CD4-positive, alpha-beta T cell treated with Interleukin-21 for 1 hour (primary cell): ENCODE data around the gene LITAFD.
"Not testable (repeated sequence)": the region's sequence is repeated elsewhere in the genome, so short reads cannot be mapped to it uniquely, and the experiment has no call there.

ENCODE experiments used
- DNase-seq: peaks from one replicate; pipeline ENCODE4 v3.0.0-alpha.2; 2020

Gene LITAFD

DNA sequence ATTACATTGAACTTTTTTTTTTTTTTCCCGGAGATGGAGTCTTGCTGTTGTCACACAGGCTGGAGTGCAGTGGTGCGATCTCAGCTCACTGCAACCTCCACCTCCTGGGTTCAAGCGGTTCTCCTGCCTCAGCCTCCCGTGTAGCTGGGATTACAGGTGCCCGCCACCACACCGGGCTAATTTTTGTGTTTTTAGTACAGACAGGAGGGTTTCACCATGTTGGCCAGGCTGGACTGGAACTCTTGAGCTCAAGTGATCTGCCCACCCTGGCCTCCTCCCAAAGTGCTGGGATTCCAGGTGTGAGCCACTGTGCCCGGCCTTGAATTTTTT, 8.3 kb upstream of the LITAFD start:
- not testable (repeated sequence) for DNase-seq

DNA sequence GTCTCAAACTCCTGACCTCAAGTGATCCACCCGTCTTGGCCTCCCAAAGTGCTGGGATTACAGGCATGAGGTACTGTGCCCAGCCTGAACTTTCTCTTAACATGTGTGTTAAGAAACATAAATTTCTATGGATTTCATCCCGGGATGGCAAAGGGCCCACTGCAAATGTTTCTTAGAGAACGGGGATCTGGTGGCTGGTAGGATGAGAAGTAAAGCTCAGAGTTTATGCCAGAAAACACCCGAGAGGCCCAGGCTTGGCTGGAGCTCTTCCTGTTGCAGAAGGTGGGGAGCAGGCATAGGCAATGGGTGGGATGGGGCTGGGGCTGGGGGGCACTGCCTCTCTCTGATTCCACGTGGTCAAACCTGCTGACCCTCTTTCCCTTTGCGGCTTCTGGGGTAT, 7.8 kb upstream of the LITAFD start:
- DNase-seq: no peak

DNA sequence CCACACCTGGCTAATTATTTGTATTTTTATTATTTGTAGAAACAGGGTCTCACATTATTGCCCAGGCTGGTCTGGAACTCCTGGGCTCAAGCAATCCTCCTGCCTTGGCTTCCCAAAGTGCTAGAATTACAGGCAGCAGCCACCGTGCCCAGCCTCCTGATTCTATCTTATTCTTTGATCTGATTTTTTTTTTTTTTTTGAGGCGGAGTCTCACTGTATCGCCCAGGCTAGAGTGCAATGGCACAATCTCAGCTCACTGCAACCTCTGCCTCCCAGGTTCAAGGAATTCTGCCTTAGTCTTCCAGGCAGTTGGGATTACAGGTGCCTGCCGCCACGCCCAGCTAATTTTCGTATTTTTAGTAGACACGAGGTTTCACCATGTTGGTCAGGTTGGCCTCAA, 6.8 kb upstream of the LITAFD start:
- not testable (repeated sequence) for DNase-seq

DNA sequence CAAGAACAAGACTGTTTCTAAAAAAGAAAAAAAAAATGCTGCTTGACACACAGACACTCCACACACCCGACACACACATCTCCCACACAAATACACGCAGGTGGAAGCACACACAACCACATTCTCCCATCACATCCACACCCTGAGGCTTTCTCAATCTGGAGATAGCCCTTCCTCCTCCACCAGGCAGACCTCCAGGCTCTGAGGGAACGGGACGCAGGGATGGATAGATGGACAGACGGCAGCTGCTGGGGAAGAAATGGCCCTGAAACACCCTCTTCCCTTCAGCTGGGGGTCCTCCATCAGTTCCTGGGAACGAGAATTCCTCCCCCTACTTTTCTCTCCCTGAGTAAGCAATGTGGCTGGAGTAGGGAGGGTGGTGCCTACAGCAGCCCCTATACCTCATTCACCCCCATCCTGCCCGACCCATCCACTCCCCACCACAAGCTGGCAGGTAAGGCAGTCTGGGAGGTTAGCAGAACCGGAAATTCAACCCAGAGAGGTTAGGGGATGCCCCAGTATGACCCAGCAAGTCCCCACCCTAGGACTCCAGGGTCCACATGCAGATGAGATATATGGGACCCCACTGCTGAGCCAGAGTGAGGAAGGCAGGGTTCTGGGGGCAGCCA, 4.1 kb upstream of the LITAFD start:
- DNase-seq: no peak

DNA sequence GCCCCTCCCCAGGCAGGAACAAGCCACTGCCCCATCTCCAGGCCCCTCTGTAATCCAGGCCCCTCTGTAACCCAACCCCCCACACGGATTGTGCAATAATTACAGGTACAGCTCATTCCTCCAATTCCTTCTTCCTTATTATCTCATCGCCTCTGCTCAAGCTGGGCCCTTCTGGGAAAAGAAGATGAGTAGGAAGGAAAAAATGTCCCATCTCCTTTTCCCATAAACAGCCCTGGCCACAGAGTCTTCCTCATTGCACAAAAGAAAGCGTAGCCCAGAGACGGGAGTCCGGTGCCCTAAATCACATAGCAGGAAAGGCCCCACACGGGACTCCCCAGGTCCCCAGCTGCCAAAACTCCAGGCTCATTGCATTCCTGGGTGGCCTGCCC, 3.6 kb upstream of the LITAFD start:
- no peak for DNase-seq

DNA sequence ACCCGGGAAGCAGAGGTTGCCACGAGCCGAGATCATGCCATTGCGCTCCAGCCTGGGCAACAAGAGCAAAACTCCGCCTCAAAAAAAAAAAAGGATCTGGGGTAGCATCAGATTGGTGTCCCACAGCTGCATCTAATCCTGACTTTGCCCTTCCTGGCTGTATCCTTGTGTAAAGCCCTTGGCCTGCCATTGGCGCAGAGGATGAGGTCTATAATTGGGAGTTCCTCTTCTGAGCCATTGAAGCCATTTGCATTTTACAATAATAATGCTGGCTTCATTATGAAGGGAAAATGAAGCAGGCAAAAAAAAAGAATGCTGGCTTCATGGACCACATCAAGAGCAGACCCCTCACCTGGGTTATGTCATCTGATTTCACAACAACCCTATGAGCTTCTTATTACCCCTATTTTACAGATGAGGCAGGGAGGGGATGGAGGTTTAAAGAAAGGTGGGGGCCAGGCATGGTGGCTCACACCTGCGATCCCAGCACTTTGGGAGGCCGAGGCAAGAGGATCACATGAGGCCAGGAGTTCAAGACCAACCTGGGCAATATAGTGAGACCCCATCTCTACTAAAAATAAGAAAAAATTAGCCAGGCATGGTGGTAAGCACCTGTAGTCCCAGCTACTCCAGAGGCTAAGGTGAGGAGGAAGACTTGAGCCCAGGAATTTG, 1.2 kb upstream of the LITAFD start:
- DNase-seq: no peak

GRCh38 chr16:8882725-8883377, 700 bp downstream of the LITAFD start:
- no peak for DNase-seq

- no peak for DNase-seq
Measured at GRCh38 chr16:8885674-8886592, 3.8 kb downstream of the LITAFD start.

DNA sequence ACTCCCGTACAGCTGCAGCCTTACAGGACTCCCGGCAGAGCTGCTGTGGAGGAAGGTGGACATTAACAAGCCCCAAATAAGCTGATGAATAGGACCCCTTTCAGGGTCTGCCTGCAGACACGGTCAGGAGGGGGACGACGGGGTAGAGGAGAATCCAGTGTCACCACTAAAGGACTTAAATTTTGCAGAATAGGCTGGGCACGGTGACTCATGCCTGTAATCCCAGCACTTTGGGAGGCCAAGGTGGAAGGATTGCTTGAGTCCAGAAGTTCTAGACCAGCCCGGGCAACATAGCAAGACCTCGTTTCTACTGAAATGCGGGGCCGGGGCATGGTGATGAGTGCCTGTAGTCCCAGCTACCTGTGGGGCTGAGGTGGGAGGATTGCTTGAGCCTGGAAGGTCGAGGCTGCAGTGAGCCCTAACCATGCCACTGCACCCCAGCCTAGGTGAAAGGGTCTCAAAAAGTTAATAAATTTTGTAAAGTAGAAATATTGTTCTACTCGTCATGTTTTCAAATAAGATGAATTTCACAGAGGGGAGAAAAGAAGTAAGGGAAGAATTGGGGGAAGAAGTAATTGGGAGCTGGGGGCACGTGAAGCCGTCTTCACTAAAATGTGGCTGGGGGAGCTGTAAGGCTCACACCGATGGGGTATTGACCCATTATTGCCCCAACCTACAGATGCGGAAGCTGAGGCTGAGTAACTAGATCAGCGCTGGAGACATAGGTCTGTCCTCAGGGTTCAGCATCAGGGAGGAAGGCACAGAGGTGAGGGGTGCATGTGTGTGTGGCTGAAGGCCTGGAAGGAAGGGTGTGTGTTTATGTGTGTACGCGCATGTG, 4.7 kb downstream of the LITAFD start:
- no peak for DNase-seq

DNA sequence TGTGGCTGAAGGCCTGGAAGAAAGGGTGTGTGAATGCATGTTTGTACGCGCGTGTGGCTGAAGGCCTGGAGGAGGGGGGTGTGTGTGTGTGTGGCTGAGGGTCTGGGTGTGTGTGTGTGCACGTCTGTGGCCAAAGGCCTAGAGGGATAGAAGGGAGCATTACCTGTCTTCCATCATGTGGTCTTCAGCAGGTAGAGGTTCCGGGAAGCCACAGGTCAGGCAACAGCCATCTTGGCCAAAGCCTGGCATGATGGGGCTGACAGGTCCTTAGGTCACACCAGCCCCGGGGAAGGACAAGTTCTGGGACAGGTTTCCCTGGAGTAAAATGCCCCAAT, 5.2 kb downstream of the LITAFD start:
- no peak for DNase-seq

GRCh38 chr16:8887952-8888560, 5.9 kb downstream of the LITAFD start:
- DNase-seq: no peak

DNA sequence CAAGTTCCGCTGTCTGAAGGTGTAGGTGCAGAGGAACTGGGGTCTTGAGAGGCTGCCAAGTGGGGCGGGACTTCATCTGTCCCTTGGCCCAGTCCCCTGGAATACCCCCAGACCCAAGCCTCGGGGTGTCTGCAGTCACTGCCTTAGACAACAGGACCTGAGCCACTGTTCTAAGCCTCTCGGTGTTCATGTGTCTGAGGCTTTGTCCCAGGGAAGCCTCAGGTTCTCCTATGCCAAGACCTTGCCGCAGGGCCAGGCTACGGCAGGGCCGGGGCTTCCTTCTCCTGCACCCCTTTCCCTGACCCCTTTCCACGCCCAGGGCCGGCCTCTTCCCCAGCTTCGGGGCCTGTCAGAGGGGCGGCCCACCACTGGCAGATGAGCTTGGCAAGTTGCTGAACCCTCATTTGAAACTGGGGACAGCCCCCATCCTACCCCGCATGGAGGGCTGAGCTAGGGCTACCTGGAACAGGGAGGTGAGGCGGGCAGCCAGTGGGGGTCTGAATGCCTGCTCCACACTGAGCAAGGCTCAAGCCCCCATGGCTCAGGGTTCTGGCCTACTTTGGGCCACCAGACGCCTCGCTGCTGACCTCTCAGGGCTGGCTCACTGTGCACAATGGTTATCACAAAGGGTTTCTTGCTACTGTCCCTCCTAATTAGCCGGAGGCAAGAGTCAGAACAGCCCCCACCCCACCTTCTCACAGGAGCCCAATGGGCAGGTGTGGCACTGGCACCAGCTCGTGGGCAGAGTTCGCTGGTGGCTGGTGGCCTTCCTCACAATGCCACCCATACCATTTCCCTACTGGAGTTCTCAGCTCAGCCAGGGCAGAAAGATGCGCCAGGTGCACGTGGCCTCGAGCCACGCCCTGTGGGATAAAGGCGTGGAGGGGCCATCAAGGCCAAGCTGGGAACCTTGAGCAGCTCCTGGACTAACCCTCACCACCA, 7.1 kb downstream of the LITAFD start:
- DNase-seq: no peak

- DNase-seq: no peak
Measured at GRCh38 chr16:8889893-8890548, 7.9 kb downstream of the LITAFD start.

DNA sequence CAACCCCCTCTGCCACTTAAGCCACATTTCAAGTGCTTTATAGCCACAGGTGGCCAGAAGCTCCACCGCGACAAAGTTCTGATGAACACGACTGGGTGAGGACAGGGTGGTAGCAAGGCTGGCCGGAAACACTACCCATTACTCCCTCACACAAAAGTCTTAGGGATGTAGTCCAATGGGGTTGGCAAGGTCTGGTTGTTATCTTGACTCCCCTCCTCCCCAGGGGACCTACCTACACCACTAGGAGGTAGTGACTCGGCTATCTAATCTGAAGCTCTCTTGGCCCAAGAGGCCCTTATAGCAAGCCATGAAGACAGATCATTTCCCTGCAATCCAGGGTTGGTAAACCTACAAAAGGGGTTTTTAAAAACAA, 8.4 kb downstream of the LITAFD start:
- DNase-seq: no peak

DNA sequence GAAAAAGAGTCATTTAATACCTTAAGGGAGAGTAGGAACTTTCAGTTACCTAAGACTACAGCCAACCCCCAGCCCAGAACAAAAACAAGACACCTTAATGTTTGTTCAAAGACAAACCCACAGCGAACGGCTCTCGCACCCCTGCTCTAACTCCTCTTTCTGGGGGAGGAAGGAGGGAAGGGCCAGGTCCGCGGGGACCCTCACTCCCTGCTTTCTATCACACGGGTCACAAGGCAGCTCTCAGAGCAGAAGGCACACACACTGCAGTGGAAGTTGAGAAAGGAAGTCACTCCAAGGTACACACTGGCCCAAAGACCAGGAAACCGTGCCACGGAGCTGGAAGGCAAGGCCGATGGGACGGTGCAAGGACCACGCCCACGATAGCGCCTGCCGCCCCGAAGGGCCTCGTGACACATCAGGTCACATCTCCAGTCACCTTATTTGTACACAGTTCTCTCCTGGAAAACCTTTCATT, 10.0 kb downstream of the LITAFD start:
- DNase-seq: no peak

DNA sequence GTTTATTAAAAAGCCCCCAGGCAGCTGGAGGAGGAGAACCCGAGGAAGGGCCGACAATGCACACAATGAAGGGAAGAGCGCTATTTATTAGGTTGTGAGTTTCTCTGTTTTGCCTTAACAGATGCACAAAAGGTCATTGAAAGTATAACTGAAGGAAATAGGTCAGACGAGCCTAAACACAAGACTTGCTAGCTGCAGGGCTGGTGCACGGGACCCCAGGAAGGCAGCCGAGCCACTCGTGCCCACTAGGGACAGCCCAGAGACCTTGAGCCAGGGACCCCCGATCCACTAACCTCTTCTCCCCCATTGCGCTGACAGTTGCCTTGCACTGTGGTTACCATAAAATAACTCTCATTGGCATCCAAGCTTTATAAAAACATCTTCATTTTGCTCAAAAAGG, 11.3 kb downstream of the LITAFD start:
- no peak for DNase-seq

DNA sequence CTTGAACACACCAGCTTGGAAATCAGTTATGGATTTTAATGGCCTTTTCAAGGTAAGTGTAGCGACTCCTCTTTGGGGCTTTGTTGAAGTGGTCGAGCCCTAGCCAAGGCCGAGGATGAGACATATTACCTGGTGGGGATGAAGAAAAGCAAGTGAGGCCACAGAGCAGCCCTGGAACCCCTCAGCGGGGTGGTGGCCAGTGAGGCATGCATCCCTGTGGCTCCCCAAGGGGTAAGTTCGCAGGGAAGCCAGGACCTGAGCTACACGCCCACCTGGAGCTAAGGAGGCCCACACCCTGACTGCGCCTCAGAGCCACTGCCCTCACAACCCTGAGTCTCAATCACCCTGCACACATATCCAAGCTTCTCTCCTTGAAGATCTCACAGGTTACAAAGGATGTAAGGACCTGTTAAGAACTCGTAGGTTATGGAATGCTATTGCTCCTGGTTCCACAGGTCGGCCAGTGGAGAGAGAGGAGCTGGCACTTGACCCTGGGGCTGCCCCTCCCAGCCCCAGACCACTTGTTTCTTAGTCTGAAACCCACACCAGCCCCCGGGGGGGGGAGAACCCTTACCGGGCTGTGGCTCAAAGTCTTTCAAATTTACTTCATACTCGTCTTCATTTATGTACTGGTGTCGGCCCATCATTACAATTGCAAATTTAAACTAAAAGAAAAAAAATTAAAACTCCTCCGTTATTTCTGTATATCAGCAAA, 12.0 kb downstream of the LITAFD start:
- DNase-seq: no peak

DNA sequence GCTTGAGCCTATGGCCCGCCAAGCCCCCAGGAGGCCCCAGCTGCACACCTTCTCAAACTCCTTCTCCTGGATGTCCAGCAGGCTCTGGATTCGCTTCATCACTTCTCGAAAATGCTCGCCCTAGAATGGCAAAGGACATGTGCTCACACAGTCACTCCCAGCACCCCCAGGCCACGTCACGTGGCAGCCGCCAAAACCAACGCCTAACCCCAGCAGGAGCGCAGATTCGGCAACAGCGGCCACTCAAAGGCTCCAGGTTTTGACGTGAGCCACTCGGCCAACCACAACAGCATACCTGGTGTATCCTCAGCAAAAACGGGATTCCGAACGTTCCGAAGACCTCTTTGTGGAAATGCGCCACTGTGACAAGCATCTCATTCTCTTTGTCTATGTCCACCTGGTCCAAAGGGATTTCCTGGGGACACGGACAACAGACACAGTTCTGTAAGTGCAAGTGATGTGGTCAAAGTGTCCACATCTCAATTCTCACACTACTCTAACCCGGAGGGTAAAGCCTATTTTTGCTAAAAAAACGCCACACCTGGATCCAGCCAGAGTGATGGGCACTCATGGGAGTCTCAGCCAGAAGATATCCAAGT, 12.7 kb downstream of the LITAFD start:
- DNase-seq: no peak

GRCh38 chr16:8898660-8899318, 16.6 kb downstream of the LITAFD start:
- DNase-seq: no peak
